GM06990 (cell line): Measurements from ENCODE around the gene LRRC3.

Experiments
- DNase-seq: peaks from one replicate; pipeline ENCODE4 v3.0.0-alpha.2; 2011; ENCODE audit not compliant: insufficient read length; ENCODE audit errors: extremely low read depth
- H3K27me3 ChIP-seq: replicated peaks from 2 replicates; pipeline ENCODE4 v1.6.0; 2011; ENCODE audit warnings: low read length; ENCODE audit not compliant: control insufficient read depth, insufficient read depth
- H3K36me3 ChIP-seq: 2 replicates; pipeline ENCODE4 v1.5.1; 2011; ENCODE audit warnings: low read length; ENCODE audit not compliant: control insufficient read depth, insufficient read depth
- H3K4me3 ChIP-seq: replicated peaks from 2 replicates; pipeline ENCODE4 v1.5.1; 2011; ENCODE audit warnings: low read depth, mild to moderate bottlenecking, control low read depth, low read length
- CTCF ChIP-seq: IDR thresholded peaks from 2 replicates; pipeline ENCODE4 v1.5.1; 2011; ENCODE audit warnings: low read length, control low read depth, mild to moderate bottlenecking, inconsistent platforms; ENCODE audit not compliant: insufficient read depth, poor library complexity, severe bottlenecking

Gene LRRC3

DNA sequence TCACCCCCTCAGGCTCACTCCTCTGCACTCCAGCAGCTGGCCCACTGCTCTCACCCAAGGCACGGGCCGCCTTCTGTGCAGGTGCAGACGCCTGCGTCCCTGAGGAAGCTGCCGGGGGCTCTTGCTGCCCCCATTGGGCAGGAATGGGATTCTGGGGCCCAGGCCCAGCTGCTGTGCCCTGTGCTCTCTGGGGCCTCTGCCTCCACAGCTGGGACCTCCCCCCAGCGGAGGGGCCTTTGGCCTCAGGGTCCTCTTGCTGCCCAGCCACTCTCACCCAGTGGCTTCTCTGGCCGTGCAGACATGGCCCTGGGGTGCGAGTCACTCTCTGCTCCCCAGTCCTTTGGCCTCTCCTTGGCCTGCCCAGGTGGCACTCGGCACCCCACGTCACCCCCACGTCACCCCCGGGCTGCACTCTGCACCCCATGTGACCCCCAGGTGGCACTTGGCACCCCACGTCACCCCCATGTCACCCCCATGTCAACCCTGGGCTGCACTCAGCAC lies 19.1 kb upstream of the LRRC3 start:
- Histone ChIP-seq H3K4me3 (no peak overlapping the region), H3K27me3 (no peaks in the 10 kb centered on the region), H3K36me3 (no peaks in the 10 kb centered on the region; the same call in 1 of the 2 replicates)
- no peak for DNase-seq
- TF ChIP-seq CTCF = no peak

DNA sequence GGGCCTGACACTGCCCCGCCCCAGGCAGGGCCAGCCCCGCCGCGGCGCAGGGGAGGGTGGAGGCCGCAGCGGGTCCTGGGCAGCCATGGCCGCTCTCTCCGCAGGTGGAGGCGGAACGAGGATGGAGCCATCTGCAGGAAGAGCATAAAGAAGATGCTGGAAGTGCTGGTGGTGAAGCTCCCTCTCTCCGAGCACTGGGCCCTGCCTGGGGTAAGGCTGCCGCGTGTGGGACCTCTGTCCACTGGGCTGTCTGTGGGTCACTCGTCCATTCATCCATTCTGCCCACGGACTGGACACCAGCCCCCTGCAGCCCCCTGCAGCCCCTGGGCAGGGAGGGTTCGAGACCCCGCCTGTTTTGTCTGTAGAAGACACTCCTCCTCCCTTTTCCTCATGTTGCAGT lies 18.4 kb upstream of the LRRC3 start:
- Histone ChIP-seq H3K36me3 (no peaks in the 10 kb centered on the region; the same call in 1 of the 2 replicates), H3K4me3 (no peak overlapping the region), H3K27me3 (no peaks in the 10 kb centered on the region)
- DNase-seq = no peak
- TF ChIP-seq CTCF = no peak

DNA sequence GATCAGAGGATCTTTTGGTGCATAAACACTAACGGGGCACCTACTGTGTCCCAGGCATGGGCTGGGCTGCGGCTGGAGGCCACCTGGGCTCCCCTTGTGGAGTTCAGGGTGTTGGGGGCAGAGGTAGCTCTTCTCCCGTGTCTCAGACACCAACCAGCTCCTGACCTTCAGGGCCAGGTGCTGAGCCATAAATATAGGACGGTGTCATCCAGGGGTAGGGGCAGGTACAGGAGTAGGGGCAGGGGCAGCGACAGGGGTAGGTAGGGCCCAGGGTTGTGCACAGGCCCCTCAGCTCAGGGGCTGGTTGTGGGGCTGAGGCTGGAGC lies 18.0 kb upstream of the LRRC3 start:
- Histone ChIP-seq H3K27me3 (no peaks in the 10 kb centered on the region), H3K36me3 (no peaks in the 10 kb centered on the region; the same call in 1 of the 2 replicates), H3K4me3 (no peak overlapping the region)
- DNase-seq = no peak
- no peak for TF ChIP-seq CTCF

- Histone ChIP-seq H3K4me3 (no peak overlapping the region), H3K36me3 (no peaks in the 10 kb centered on the region; the same call in 1 of the 2 replicates), H3K27me3 (no peaks in the 10 kb centered on the region)
- no peak for TF ChIP-seq CTCF
- no peak for DNase-seq
Measured at GRCh38 chr21:44437696-44438431, 17.4 kb upstream of the LRRC3 start.

GRCh38 chr21:44438531-44439210 lies 16.6 kb upstream of the LRRC3 start:
- H3K36me3 ChIP-seq = no peaks in the 10 kb centered on the region; the same call in 1 of the 2 replicates
- DNase-seq = no peak
- no peaks in the 10 kb centered on the region for H3K27me3 ChIP-seq
- no peak for TF ChIP-seq CTCF
- H3K4me3 ChIP-seq = no peak overlapping the region
